Cardiac fibroblast (primary cell): ENCODE results near the gene MAGI2.
A peak's percentile ranks its signal among the peaks of the same experiment; 100 is the strongest.

Source experiments
- DNase-seq, 2 donors: peaks; one replicate each; pipeline versions ENCODE4 v3.0.0 to v3.0.0-alpha.2; 2010; ENCODE audit warnings: low read depth in 2 of 2
- H3K4me3 ChIP-seq, 2 donors: replicated peaks in 1 of 2; 1 replicate in 1 of 2; 2 replicates in 1 of 2; pipeline ENCODE4 v1.5.1; 2011; ENCODE audit warnings: low read depth in 2 of 2, low read length in 2 of 2, mild to moderate bottlenecking in 2 of 2, moderate library complexity in 1 of 2
- TF ChIP-seq, protein P1 (sequence below): IDR thresholded peaks from one replicate; pipeline ENCODE4 v1.5.1; 2011; ENCODE audit warnings: low read depth, mild to moderate bottlenecking, low read length, inconsistent platforms

MAGI2 gene

DNA sequence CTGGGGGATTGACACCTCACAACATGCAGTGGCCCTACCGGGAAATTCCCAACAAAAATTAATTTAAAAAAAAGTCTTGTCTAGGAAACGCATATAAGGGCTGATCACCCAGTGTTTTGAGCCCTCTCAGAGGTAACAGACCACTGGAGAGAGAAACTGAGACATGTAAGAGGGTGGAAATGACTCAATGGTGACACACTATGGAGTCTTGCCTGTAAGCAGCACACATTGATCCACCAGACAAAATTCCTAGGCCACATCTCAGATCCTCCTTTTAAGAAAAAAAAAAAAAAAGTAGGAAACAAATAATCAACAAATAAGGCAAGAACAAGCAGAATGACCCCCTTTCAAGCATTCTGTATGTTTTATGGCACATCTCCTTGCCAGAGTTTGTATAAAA lies 296.2 kb downstream of the MAGI2 start:
- TF ChIP-seq, protein P1, sequence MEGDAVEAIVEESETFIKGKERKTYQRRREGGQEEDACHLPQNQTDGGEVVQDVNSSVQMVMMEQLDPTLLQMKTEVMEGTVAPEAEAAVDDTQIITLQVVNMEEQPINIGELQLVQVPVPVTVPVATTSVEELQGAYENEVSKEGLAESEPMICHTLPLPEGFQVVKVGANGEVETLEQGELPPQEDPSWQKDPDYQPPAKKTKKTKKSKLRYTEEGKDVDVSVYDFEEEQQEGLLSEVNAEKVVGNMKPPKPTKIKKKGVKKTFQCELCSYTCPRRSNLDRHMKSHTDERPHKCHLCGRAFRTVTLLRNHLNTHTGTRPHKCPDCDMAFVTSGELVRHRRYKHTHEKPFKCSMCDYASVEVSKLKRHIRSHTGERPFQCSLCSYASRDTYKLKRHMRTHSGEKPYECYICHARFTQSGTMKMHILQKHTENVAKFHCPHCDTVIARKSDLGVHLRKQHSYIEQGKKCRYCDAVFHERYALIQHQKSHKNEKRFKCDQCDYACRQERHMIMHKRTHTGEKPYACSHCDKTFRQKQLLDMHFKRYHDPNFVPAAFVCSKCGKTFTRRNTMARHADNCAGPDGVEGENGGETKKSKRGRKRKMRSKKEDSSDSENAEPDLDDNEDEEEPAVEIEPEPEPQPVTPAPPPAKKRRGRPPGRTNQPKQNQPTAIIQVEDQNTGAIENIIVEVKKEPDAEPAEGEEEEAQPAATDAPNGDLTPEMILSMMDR, result no peak
- peak in 1 of 2 donors; percentile 26 for DNase-seq
- H3K4me3 ChIP-seq, result no peak overlapping the region

DNA sequence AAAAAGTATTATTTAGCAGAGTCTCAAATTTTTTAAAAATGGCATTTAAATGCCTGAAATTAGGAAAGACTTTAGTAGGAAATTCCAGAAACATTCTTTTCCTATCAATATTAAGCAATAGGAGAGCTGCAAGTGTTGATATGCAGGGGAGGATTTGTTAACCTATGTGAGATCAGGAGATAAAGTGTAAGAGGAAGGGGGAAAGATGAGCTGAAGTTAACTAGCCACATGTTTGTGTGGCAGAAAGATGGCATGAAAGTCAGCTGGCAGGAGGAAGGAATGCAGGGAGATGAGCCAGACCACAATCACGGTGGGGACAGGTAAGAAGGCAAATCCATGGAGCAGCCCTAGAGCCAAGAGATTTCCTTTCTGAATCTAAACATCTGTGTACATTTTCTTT lies 303.6 kb downstream of the MAGI2 start:
- no peak overlapping the region for H3K4me3 ChIP-seq
- TF ChIP-seq, protein P1, result no peak
- peak in 1 of 2 donors; percentile 2 for DNase-seq

DNA sequence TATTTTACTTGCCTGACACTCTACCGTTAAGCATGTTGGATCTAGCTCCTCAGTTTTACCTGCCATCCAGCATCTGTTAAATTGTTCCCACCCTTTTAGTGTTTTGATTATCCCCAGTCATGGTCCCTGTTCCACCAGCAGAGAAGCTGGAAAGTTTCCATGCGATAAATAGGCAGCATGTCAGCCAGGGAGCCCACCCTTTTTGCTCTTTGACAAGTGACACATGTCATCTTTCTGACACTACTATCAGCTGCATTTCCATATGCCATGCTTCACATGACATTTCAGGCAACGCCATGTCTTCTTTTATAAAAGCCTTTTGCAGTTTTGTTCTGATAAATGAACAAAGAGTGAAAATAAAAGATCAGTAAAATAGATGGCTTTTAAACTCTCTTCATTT lies 310.8 kb downstream of the MAGI2 start:
- TF ChIP-seq, protein P1, result no peak
- DNase-seq, result no peak
- H3K4me3 ChIP-seq, result no peak overlapping the region

DNA sequence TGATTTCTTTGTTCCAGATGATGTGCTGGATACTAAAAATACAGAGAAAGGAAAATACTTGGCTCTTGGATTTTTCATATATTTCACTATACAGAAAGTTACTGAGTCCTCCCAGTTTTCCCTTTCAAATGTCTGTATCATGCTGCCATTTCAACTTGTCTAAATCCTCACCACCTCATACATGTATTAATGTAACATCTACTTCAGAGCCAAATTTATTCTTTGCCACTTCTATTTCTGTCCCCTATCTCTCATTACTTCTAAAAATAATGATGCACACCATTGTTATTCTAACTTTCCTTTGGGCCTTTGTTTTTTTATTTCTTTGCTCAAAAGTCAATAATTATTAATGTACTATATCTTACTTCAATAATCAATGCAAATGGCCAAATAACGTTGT lies 312.2 kb downstream of the MAGI2 start:
- TF ChIP-seq, protein P1, result no peak
- DNase-seq, result no peak
- H3K4me3 ChIP-seq, result no peak overlapping the region

DNA sequence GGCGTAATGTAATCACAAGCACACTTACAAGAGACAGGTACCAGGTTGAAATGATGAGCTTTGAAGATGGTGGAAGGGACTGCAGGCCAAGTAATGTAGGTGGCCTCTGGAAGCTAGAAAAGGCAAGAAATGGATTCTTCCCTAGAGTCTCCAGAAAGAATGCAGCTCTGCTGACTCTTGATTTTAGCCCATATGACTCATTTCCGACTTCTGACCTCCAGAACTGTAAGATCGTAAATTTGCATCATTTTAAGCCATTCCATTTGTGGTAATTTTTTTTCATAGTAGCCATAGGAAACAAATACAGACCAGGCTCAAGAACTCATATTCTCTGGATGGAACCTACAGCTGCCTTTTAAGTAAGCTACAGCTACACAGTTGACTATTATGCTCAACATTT lies 315.5 kb downstream of the MAGI2 start:
- H3K4me3 ChIP-seq, result no peak overlapping the region
- peak; percentile 32 to 71 for DNase-seq

DNA sequence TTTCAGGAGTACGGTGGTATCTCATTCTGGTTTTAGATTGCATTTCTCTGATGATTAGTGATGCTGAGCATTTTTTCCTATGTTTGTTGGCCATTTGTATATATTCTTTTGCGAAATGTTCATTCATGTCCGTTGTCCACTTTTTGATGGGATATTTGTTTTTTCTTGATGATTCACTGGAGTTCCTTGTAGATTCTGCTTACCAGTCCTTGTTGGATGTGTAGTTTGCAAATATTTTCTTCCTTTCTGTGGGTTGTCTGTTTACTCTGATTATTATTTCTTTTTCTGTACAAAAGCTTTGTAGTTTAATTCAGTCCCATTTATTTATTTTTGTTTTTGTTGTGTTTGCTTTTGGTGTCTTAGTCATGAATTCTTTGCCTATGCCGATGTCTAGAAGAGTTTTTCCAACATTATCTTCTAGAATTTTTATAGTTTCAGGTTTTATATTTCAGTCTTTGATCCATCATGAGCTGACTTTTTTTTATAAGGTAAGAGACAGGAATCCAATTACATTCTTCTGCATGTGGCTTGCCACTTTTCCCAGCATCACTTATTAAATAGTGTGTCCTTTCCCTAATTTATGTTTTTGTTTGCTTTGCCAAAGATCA lies 320.5 kb downstream of the MAGI2 start:
- TF ChIP-seq, protein P1, result no peak
- DNase-seq, result no peak
- no peak overlapping the region for H3K4me3 ChIP-seq

More for the DNA sequence above, 315.5 kb downstream of the MAGI2 start:
- TF ChIP-seq, protein P1, result peak; percentile 10

DNA sequence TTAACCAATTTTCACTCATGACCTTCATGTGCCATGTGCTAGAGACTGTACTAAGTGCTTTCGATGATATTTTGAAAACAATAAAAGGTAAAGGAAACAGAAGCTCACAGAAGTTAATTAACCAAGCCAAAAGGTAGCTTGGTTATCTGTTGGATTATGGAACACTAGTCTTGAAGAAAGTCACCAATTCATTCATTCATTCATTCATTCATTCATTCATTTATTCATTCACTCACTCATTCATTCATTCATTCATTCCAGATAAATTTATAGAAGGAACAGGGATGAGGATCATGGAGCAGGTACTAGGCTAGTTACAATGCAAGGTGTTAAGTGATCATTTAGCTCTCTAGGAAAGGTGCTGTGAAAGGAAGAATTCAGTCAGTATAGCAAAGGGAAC lies 322.8 kb downstream of the MAGI2 start:
- no peak for DNase-seq
- TF ChIP-seq, protein P1, result no peak

More for the DNA sequence above, 322.8 kb downstream of the MAGI2 start:
- no peak overlapping the region for H3K4me3 ChIP-seq
